Lower lobe of right lung (tissue), 2 donors: ENCODE measurements around the gene STMP1. TPM values are rescaled to one million over a fixed set of nuclear protein-coding genes. Genes with fewer than 3 reads are reported as not detected.

Source experiments
- ATAC-seq, 2 donors: fragments of 200-7000 bp; cut with Tn5 transposase; one replicate each; pipeline ENCODE4 v1.9.1; 2020 to 2022; ENCODE audit warnings: mild to moderate bottlenecking in 2 of 2, moderate library complexity in 2 of 2
- DNase-seq: peaks from one replicate; pipeline ENCODE4 v3.0.0-alpha.2; 2020
- H3K27ac ChIP-seq: fragments of 200-600 bp; one replicate; pipeline ENCODE4 v1.8.0; 2022
- H3K27me3 ChIP-seq: fragments of 200-600 bp; one replicate; pipeline ENCODE4 v1.8.0; 2022; ENCODE audit warnings: low read depth
- H3K36me3 ChIP-seq: fragments of 200-600 bp; one replicate; pipeline ENCODE4 v1.8.0; 2022; ENCODE audit warnings: mild to moderate bottlenecking
- H3K4me1 ChIP-seq: fragments of 200-600 bp; one replicate; pipeline ENCODE4 v1.8.0; 2022
- H3K4me3 ChIP-seq: fragments of 200-600 bp; one replicate; pipeline ENCODE4 v1.8.0; 2022; ENCODE audit warnings: mild to moderate bottlenecking
- H3K9me3 ChIP-seq: fragments of 200-600 bp; one replicate; pipeline ENCODE4 v1.8.0; 2022
- intact Hi-C: fragments of 100-400 bp; cut with DNase I; formaldehyde crosslinking; loops from one replicate; pipeline ENCODE4 v1.11.0; 2022
- total RNA-seq: library from RNA; stranded (reverse); fragmentation: NEBNext Ultra II Directional; extraction: Animal tissue kit (Norgen Biotek cat#: 25700); gene quantifications from one replicate; pipeline ENCODE4 v1.2.1, GENCODE V29; 2021
- TF ChIP-seq, protein P1 (sequence below): fragments of 200-600 bp; IDR thresholded peaks from one replicate; pipeline ENCODE4 v1.8.0; 2022; ENCODE audit warnings: antibody characterized with exemption, mild to moderate bottlenecking
- donor health status: DM: no; HTN: yes; CAD: no; lungs with severe emphysema.

Gene STMP1
- total RNA-seq, 1 donor from 2014 or later: 24.3 TPM

DNA sequence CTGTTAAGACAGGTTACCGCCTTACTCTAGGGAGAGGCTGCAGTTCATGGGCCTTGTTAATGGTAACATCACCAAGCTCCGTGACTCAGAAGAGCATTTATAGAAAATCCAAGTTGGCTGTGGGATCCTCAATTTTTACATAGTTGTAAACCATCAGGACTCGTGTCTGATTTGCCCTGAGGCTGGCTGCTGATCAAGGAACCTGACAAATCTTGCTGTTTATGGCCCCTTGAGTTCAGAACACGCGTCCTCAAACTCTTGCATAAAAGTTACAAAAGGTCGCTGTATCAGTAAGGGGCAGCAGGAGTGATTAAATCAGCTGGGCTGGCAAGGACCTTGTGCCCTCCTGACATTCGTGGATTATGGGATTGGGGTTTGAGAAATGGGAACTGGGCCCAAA is 61.1 kb downstream of the STMP1 start:
- Histone ChIP-seq H3K27me3 (no peaks in the 10 kb centered on the region), H3K9me3 (no peaks in the 10 kb centered on the region), H3K27ac (no peak overlapping the region), H3K4me3 (no peak overlapping the region), H3K36me3 (no peaks in the 10 kb centered on the region), H3K4me1 (no peaks in the 10 kb centered on the region)
- ATAC-seq: no peak
- no peak for DNase-seq
- TF ChIP-seq, protein P1, sequence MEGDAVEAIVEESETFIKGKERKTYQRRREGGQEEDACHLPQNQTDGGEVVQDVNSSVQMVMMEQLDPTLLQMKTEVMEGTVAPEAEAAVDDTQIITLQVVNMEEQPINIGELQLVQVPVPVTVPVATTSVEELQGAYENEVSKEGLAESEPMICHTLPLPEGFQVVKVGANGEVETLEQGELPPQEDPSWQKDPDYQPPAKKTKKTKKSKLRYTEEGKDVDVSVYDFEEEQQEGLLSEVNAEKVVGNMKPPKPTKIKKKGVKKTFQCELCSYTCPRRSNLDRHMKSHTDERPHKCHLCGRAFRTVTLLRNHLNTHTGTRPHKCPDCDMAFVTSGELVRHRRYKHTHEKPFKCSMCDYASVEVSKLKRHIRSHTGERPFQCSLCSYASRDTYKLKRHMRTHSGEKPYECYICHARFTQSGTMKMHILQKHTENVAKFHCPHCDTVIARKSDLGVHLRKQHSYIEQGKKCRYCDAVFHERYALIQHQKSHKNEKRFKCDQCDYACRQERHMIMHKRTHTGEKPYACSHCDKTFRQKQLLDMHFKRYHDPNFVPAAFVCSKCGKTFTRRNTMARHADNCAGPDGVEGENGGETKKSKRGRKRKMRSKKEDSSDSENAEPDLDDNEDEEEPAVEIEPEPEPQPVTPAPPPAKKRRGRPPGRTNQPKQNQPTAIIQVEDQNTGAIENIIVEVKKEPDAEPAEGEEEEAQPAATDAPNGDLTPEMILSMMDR: no peak
- intact Hi-C loops: no loop called here

Other genes starting within 250 kb of the STMP1 start
- gene CNOT4, start 152.4 kb upstream of the STMP1 start, total RNA-seq: 28.0 TPM
- gene NUP205, start 104.6 kb upstream of the STMP1 start, total RNA-seq: 40.2 TPM
- 0.27 TPM for gene SLC13A4, start 65.7 kb downstream of the STMP1 start, total RNA-seq
- 3.0 TPM for gene FAM180A, start 86.3 kb downstream of the STMP1 start, total RNA-seq